Neural cell (in vitro differentiated cells): ENCODE results near the gene PRDM13. TPM values are rescaled to one million over a fixed set of nuclear protein-coding genes. Genes with fewer than 3 reads are reported as not detected.

Source experiments
- H2AFZ ChIP-seq: fragments of 200-600, 300-800 bp; sonication (generic), shearing (Covaris generic); 2 replicates; pipeline ENCODE4 v1.6.0; 2014; ENCODE audit warnings: low read depth, mild to moderate bottlenecking, antibody characterized with exemption, low read length, moderate library complexity
- H3F3A ChIP-seq: fragments of 200-600 bp; shearing (Covaris generic); 2 replicates; pipeline ENCODE4 v1.6.1; 2016; ENCODE audit warnings: mild to moderate bottlenecking, moderate library complexity, mixed read lengths, antibody characterized with exemption, low read length; ENCODE audit not compliant: insufficient read depth, poor library complexity, severe bottlenecking
- H3K27ac ChIP-seq: fragments of 200-600, 300-800 bp; sonication (generic), shearing (Covaris generic); 2 replicates; pipeline ENCODE4 v1.5.1; 2014; ENCODE audit warnings: mild to moderate bottlenecking, low read length, moderate library complexity
- H3K27me3 ChIP-seq: fragments of 300-800, 200-600 bp; sonication (generic), shearing (Covaris generic); 2 replicates; pipeline ENCODE4 v1.6.0; 2014; ENCODE audit warnings: mild to moderate bottlenecking, low read depth, low read length, moderate library complexity; ENCODE audit not compliant: insufficient read depth
- H3K36me3 ChIP-seq: fragments of 300-800, 200-600 bp; sonication (generic), shearing (Covaris generic); 2 replicates; pipeline ENCODE4 v1.5.1; 2014; ENCODE audit warnings: mild to moderate bottlenecking, antibody characterized with exemption, low read length, moderate library complexity; ENCODE audit not compliant: insufficient read depth
- H3K4me2 ChIP-seq: fragments of 300-800, 200-600 bp; sonication (generic), shearing (Covaris generic); 2 replicates; pipeline ENCODE4 v1.6.0; 2014; ENCODE audit warnings: mild to moderate bottlenecking, low read length
- H3K4me3 ChIP-seq: fragments of 300-800, 200-600 bp; sonication (generic), shearing (Covaris generic); 2 replicates; pipeline ENCODE4 v1.5.1; 2014; ENCODE audit warnings: mild to moderate bottlenecking, low read length, moderate library complexity
- H3K79me2 ChIP-seq: fragments of 200-600 bp; shearing (Covaris generic); replicated peaks from 2 replicates; pipeline ENCODE4 v1.6.0; 2014; ENCODE audit warnings: mild to moderate bottlenecking, low read length, moderate library complexity; ENCODE audit not compliant: insufficient read depth
- H3K9ac ChIP-seq: fragments of 300-800, 200-600 bp; sonication (generic), shearing (Covaris generic); 2 replicates; pipeline ENCODE4 v1.6.1; 2016; ENCODE audit warnings: mild to moderate bottlenecking, low read length, mixed read lengths
- H3K9me2 ChIP-seq: fragments of 200-600 bp; shearing (Covaris generic); 2 replicates; pipeline ENCODE4 v1.6.1; 2016; ENCODE audit warnings: mild to moderate bottlenecking, low read length, mixed read lengths; ENCODE audit not compliant: insufficient read depth
- H3K9me3 ChIP-seq: fragments of 200-600, 300-800 bp; sonication (generic), shearing (Covaris generic); 2 replicates; pipeline ENCODE4 v1.6.1; 2016; ENCODE audit warnings: mild to moderate bottlenecking, mixed run types, low read length, moderate library complexity, mixed read lengths
- H4K20me1 ChIP-seq: fragments of 200-600 bp; shearing (Covaris generic); 2 replicates; pipeline ENCODE4 v1.6.1; 2016; ENCODE audit warnings: mild to moderate bottlenecking, mixed run types; ENCODE audit not compliant: insufficient read depth
- CTCF ChIP-seq: fragments of 450-650 bp; IDR thresholded peaks from 2 replicates; pipeline ENCODE4 v1.5.1; 2014; ENCODE audit warnings: antibody characterized with exemption, mild to moderate bottlenecking, moderate library complexity; ENCODE audit not compliant: poor library complexity, severe bottlenecking
- EP300 ChIP-seq: fragments of 450-650 bp; conservative IDR thresholded peaks from 2 replicates; pipeline ENCODE4 v1.6.1; 2014; ENCODE audit warnings: antibody characterized with exemption, mild to moderate bottlenecking, moderate library complexity; ENCODE audit not compliant: poor library complexity, severe bottlenecking
- EZH2 ChIP-seq: fragments of 200-600, 300-800 bp; shearing (Covaris generic), sonication (generic); IDR thresholded peaks from 2 replicates; pipeline ENCODE4 v1.6.1; 2014; ENCODE audit warnings: antibody characterized with exemption, low read length, borderline replicate concordance, mild to moderate bottlenecking; ENCODE audit not compliant: insufficient read depth, poor library complexity, severe bottlenecking
- MXI1 ChIP-seq: fragments of 450-650 bp; conservative IDR thresholded peaks from 2 replicates; pipeline ENCODE4 v1.6.1; 2014; ENCODE audit warnings: antibody characterized with exemption, mild to moderate bottlenecking; ENCODE audit not compliant: poor library complexity, severe bottlenecking
- POLR2AphosphoS5 ChIP-seq: IDR thresholded peaks from 2 replicates; pipeline ENCODE4 v1.6.1; 2012
- RAD21 ChIP-seq: fragments of 450-650 bp; conservative IDR thresholded peaks from 2 replicates; pipeline ENCODE4 v1.6.1; 2014; ENCODE audit warnings: antibody characterized with exemption, mild to moderate bottlenecking, moderate library complexity
- REST ChIP-seq: IDR thresholded peaks from 2 replicates; pipeline ENCODE4 v1.6.1; 2012; ENCODE audit warnings: borderline replicate concordance
- SMC3 ChIP-seq: fragments of 450-650 bp; conservative IDR thresholded peaks from 2 replicates; pipeline ENCODE4 v1.6.1; 2014; ENCODE audit warnings: antibody characterized with exemption, mild to moderate bottlenecking, moderate library complexity; ENCODE audit not compliant: poor library complexity
- TAF1 ChIP-seq: IDR thresholded peaks from 2 replicates; pipeline ENCODE4 v1.6.1; 2012; ENCODE audit warnings: low read depth
- polyA plus RNA-seq: library from polyadenylated mRNA; depleted of rRNA; stranded (reverse); fragments of >200 nt; gene quantifications from 2 replicates; pipeline ENCODE4 v1.2.3, GENCODE V29; 2014

Gene PRDM13
- polyA plus RNA-seq, 1 donor from 2014 or later: not detected

- Histone ChIP-seq H3K9me3 (no peaks in the 10 kb centered on the region), H3F3A (no peaks in the 10 kb centered on the region), H3K27ac (no peak overlapping the region), H2AFZ (no peak overlapping the region), H3K79me2 (no peaks in the 10 kb centered on the region), H3K36me3 (no peaks in the 10 kb centered on the region), H4K20me1 (no peaks in the 10 kb centered on the region), H3K9me2 (no peaks in the 10 kb centered on the region), H3K4me2 (no peak overlapping the region), H3K4me3 (no peak overlapping the region), H3K27me3 (peaks cover 100% of the 10 kb centered on the region), H3K9ac (no peak overlapping the region)
- TF ChIP-seq TAF1 (no peak), REST (no peak), SMC3 (no peak), POLR2AphosphoS5 (no peak), CTCF (no peak), MXI1 (no peak), EP300 (no peak), RAD21 (no peak), EZH2 (no peak)
Observed at GRCh38 chr6:99607416-99608036, 893 bp downstream of the PRDM13 start.

GRCh38 chr6:99608059-99608885 is 1.6 kb downstream of the PRDM13 start:
- H3K79me2 ChIP-seq: no peaks in the 10 kb centered on the region
- H3K9me3 ChIP-seq: no peaks in the 10 kb centered on the region
- no peaks in the 10 kb centered on the region for H3K36me3 ChIP-seq
- no peaks in the 10 kb centered on the region for H3F3A ChIP-seq
- H3K4me2 ChIP-seq: no peak overlapping the region
- H3K9me2 ChIP-seq: no peaks in the 10 kb centered on the region
- TF ChIP-seq TAF1 (no peak), RAD21 (no peak), MXI1 (no peak), EP300 (no peak), SMC3 (no peak), REST (no peak), EZH2 (no peak), POLR2AphosphoS5 (no peak), CTCF (no peak)
- no peak overlapping the region for H3K4me3 ChIP-seq
- H3K9ac ChIP-seq: no peak overlapping the region
- H2AFZ ChIP-seq: no peak overlapping the region
- no peak overlapping the region for H3K27ac ChIP-seq
- H3K27me3 ChIP-seq: peaks cover 100% of the 10 kb centered on the region
- no peaks in the 10 kb centered on the region for H4K20me1 ChIP-seq
